OCI-LY7 (cell line): ENCODE data around the gene BMPR1B. TPM values are rescaled to one million over a fixed set of nuclear protein-coding genes. Genes with fewer than 3 reads are reported as not detected.

Experiments
- BruUV-seq: library from RNA; stranded (reverse); fragments of 400-500 nt; replicated peaks from 2 replicates; lab custom pipeline; 2021; lab: Mats Ljungman, UMichigan
- CTCF ChIA-PET: fragments of 300-600 bp; sonication (Branson Sonifier 250); formaldehyde crosslinking; loops from one replicate; lab custom pipeline; 2022; ENCODE audit warnings: antibody characterized with exemption; ENCODE audit not compliant: unreplicated experiment; lab: Charles Lee
- POLR2A ChIA-PET: fragments of 300-600 bp; sonication (Branson Sonifier 250); formaldehyde crosslinking; loops from one replicate; lab custom pipeline; 2022; ENCODE audit warnings: antibody characterized with exemption; lab: Charles Lee
- DNase-seq: peaks from one replicate; pipeline ENCODE4 v3.0.0-alpha.2; 2015; ENCODE audit warnings: low spot score
- H2AFZ ChIP-seq: fragments of 200-600 bp; sonication (generic), shearing (Covaris generic); 2 replicates; pipeline ENCODE4 v1.6.1; 2014; ENCODE audit warnings: mild to moderate bottlenecking, antibody characterized with exemption, low read length, moderate library complexity
- H3K27ac ChIP-seq: fragments of 200-600 bp; sonication (generic); 2 replicates; pipeline ENCODE4 v1.5.1; 2014; ENCODE audit warnings: mixed run types, low read depth, mild to moderate bottlenecking, moderate library complexity, low read length, inconsistent platforms; ENCODE audit not compliant: poor library complexity, severe bottlenecking
- H3K36me3 ChIP-seq: fragments of 200-600 bp; sonication (generic); 2 replicates; pipeline ENCODE4 v1.6.1; 2014; ENCODE audit warnings: mild to moderate bottlenecking, antibody characterized with exemption, low read length, moderate library complexity, mixed read lengths; ENCODE audit not compliant: insufficient read depth
- H3K4me1 ChIP-seq: fragments of 200-600 bp; sonication (generic); 2 replicates; pipeline ENCODE4 v1.5.1; 2014; ENCODE audit warnings: mild to moderate bottlenecking, low read length; ENCODE audit not compliant: insufficient read depth, poor library complexity, severe bottlenecking
- H3K4me2 ChIP-seq: fragments of 200-600 bp; sonication (generic); 2 replicates; pipeline ENCODE4 v1.6.1; 2014; ENCODE audit warnings: mild to moderate bottlenecking, low read length
- H3K4me3 ChIP-seq: fragments of 200-600 bp; sonication (generic); 2 replicates; pipeline ENCODE4 v1.5.1; 2014; ENCODE audit warnings: mild to moderate bottlenecking, low read depth, low read length; ENCODE audit not compliant: poor library complexity, severe bottlenecking
- H3K79me2 ChIP-seq: fragments of 200-600 bp; sonication (generic); 2 replicates; pipeline ENCODE4 v1.6.1; 2016; ENCODE audit warnings: low read depth, mild to moderate bottlenecking, low read length, moderate library complexity, mixed read lengths; ENCODE audit not compliant: insufficient read depth
- H3K9me2 ChIP-seq: fragments of 200-600 bp; sonication (generic); 2 replicates; pipeline ENCODE4 v1.6.1; 2016; ENCODE audit warnings: mild to moderate bottlenecking, low read length, mixed read lengths; ENCODE audit not compliant: insufficient read depth
- H3K9me3 ChIP-seq: fragments of 200-600 bp; sonication (generic); 2 replicates; pipeline ENCODE4 v1.6.1; 2014; ENCODE audit warnings: mild to moderate bottlenecking, mixed run types, low read length, mixed read lengths
- H4K20me1 ChIP-seq: fragments of 200-600 bp; sonication (generic); 2 replicates; pipeline ENCODE4 v1.6.1; 2014; ENCODE audit warnings: mild to moderate bottlenecking, antibody characterized with exemption, low read length, moderate library complexity, mixed read lengths; ENCODE audit not compliant: insufficient read depth
- CTCF ChIP-seq: fragments of 200-600 bp; sonication (generic); conservative IDR thresholded peaks from 2 replicates; pipeline ENCODE4 v1.5.1; 2014; ENCODE audit warnings: mild to moderate bottlenecking, antibody characterized with exemption, low read length, moderate library complexity, mixed read lengths
- EZH2phosphoT487 ChIP-seq: fragments of 200-600 bp; sonication (generic); IDR thresholded peaks from 2 replicates; pipeline ENCODE4 v1.6.1; 2018; ENCODE audit warnings: low read depth, borderline replicate concordance, mild to moderate bottlenecking, mixed run types, antibody characterized with exemption, low read length, moderate library complexity, mixed read lengths
- intact Hi-C: fragments of 100-400 bp; cut with micrococcal nuclease; formaldehyde crosslinking; loops from one replicate; pipeline ENCODE4 v1.10.0; 2022; ENCODE audit not compliant: unreplicated experiment
- total RNA-seq, 2 experiments: library from RNA; depleted of rRNA in 1 of 2; stranded (reverse); fragments of >200 nt in 1 of 2; shearing (Covaris generic) in 1 of 2; gene quantifications; 2 replicates each; pipeline ENCODE4 v1.2.3, GENCODE V29; 2014 to 2022

Gene BMPR1B
- total RNA-seq, 2 experiments from 2014 or later = not detected

GRCh38 chr4:94806376-94806775, 48.6 kb downstream of the BMPR1B start:
- no peak for TF ChIP-seq EZH2phosphoT487
- no peak overlapping the region for H2AFZ ChIP-seq
- no TSS peak for BruUV-seq

DNA sequence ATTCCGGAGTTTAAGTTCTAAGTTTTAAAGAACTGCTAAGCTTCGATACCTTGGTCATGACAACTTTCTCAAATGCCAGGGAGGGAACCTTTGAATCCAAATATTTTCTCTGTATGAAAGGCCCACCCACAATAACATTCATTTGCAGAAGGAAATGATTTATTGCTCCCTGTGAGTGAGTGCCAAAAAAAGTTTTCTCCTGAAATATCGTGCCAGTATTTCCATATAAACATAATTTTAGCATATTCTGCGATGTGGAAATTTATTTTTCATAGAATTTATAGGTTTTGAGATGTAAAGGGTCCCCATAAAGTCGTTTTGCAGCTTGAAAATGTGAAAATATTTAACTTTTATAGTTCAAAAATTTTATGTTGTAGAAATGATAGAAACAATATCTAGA, 53.9 kb downstream of the BMPR1B start:
- Histone ChIP-seq H3K9me2 (no peaks in the 10 kb centered on the region), H3K79me2 (no peaks in the 10 kb centered on the region), H3K27ac (no peak overlapping the region), H4K20me1 (no peaks in the 10 kb centered on the region), H2AFZ (no peak overlapping the region), H3K9me3 (no peaks in the 10 kb centered on the region), H3K4me1 (no peaks in the 10 kb centered on the region), H3K4me3 (no peak overlapping the region), H3K4me2 (no peak overlapping the region), H3K36me3 (no peaks in the 10 kb centered on the region)
- POLR2A ChIA-PET = no interaction called here
- no peak for DNase-seq
- intact Hi-C loops = no loop called here
- CTCF ChIA-PET = no interaction called here
- BruUV-seq = no TSS peak
- no peak for TF ChIP-seq CTCF
- no peak for TF ChIP-seq EZH2phosphoT487

More at GRCh38 chr4:94806376-94806775, 48.6 kb downstream of the BMPR1B start:
- H3K9me2 ChIP-seq = no peaks in the 10 kb centered on the region
- intact Hi-C loops = no loop called here
- H3K4me3 ChIP-seq = no peak overlapping the region
- no peaks in the 10 kb centered on the region for H4K20me1 ChIP-seq
- no peak for DNase-seq
- CTCF ChIA-PET = no interaction called here
- H3K36me3 ChIP-seq = no peaks in the 10 kb centered on the region
- no peaks in the 10 kb centered on the region for H3K4me1 ChIP-seq
- no peak overlapping the region for H3K27ac ChIP-seq
- no peaks in the 10 kb centered on the region for H3K9me3 ChIP-seq
- POLR2A ChIA-PET = interaction anchor here (0.7 to 1.4 kb wide), 2 partner anchors 15 to 33 kb away, joined by 3 to 5 read pairs; no protein-coding TSS in a partner anchor
- no peak overlapping the region for H3K4me2 ChIP-seq
- H3K79me2 ChIP-seq = no peaks in the 10 kb centered on the region

DNA sequence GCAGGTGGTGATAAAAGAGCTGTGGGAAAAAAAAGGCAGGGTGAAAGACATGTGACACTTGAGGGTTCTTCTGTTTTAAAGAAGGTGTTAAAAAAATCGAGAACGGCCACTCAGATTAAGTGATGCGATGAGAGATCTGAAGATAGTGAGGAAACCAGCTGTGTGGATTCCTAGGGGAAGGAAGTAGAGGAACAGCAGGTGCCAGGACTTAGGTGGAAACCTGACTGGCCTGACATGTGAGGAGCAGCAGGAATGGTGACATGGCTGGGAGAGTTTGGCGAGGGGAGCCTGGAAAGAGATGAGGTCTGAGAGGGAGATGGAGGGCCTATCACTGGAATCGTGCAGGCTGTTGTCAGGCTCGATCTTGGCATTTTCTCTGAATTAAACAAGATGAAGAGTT, 55.5 kb downstream of the BMPR1B start:
- Histone ChIP-seq H3K4me1 (no peaks in the 10 kb centered on the region), H3K9me2 (no peaks in the 10 kb centered on the region), H3K79me2 (no peaks in the 10 kb centered on the region), H3K9me3 (no peaks in the 10 kb centered on the region), H4K20me1 (no peaks in the 10 kb centered on the region), H3K4me2 (no peak overlapping the region), H3K36me3 (no peaks in the 10 kb centered on the region), H3K27ac (no peak overlapping the region), H3K4me3 (no peak overlapping the region), H2AFZ (no peak overlapping the region)
- POLR2A ChIA-PET = interaction anchor here (0.6 kb wide), 1 partner anchor 41 kb away, joined by 3 read pairs; no protein-coding TSS in a partner anchor
- no peak for TF ChIP-seq CTCF
- no peak for DNase-seq
- CTCF ChIA-PET = no interaction called here
- no TSS peak for BruUV-seq
- intact Hi-C loops = no loop called here
